Keratinocyte (primary cell): ENCODE results near the gene TTC39B. TPM values are rescaled to one million over a fixed set of nuclear protein-coding genes. Genes with fewer than 3 reads are reported as not detected.

Experiments used
- DNase-seq: peaks from one replicate; pipeline ENCODE4 v3.0.0-alpha.2; 2011; ENCODE audit warnings: low read depth, missing footprints, low spot score
- FAIRE-seq: peaks from 2 replicates; lab custom pipeline; 2011; peaks lifted over from hg19 to GRCh38; lab: Jason Lieb, UNC
- H2AFZ ChIP-seq: 2 replicates; pipeline ENCODE4 v1.6.0; 2012; ENCODE audit warnings: low read length, control low read depth, inconsistent platforms; ENCODE audit not compliant: control insufficient read depth
- H3K27ac ChIP-seq: 2 replicates; pipeline ENCODE4 v1.5.1; 2011; ENCODE audit warnings: low read length; ENCODE audit not compliant: control insufficient read depth, insufficient read depth
- H3K27me3 ChIP-seq: 3 replicates; pipeline ENCODE4 v1.6.0; 2011; ENCODE audit warnings: low read length; ENCODE audit not compliant: control insufficient read depth, insufficient read depth; ENCODE audit errors: extremely low read depth
- H3K36me3 ChIP-seq, 2 experiments: 2 replicates in 1 of 2; 3 replicates in 1 of 2; pipeline ENCODE4 v1.5.1; 2011; ENCODE audit warnings: low read length in 2 of 2, mild to moderate bottlenecking in 1 of 2; ENCODE audit not compliant: control insufficient read depth in 2 of 2, insufficient read depth in 2 of 2; ENCODE audit errors: extremely low read depth in 1 of 2
- H3K4me1 ChIP-seq: 3 replicates; pipeline ENCODE4 v1.5.1; 2011; ENCODE audit warnings: low read length; ENCODE audit not compliant: control insufficient read depth, insufficient read depth; ENCODE audit errors: extremely low read depth
- H3K4me2 ChIP-seq: 3 replicates; pipeline ENCODE4 v1.6.0; 2011; ENCODE audit warnings: low read depth, low read length; ENCODE audit not compliant: control insufficient read depth, insufficient read depth; ENCODE audit errors: extremely low read depth
- H3K4me3 ChIP-seq, 3 experiments: fragments of 200-600 bp in 1 of 3; sonication (generic) in 1 of 3; 2 replicates in 2 of 3; 3 replicates in 1 of 3; pipeline ENCODE4 v1.5.1; 2011 to 2016; ENCODE audit warnings: low read length in 3 of 3, mild to moderate bottlenecking in 3 of 3, control low read depth in 2 of 3, inconsistent platforms in 1 of 3, low read depth in 1 of 3, mixed read lengths in 1 of 3, mixed run types in 1 of 3, moderate library complexity in 1 of 3; ENCODE audit not compliant: control insufficient read depth in 2 of 3, insufficient read depth in 2 of 3; ENCODE audit errors: extremely low read depth in 1 of 3
- H3K79me2 ChIP-seq: 2 replicates; pipeline ENCODE4 v1.6.0; 2012; ENCODE audit warnings: low read length; ENCODE audit not compliant: control insufficient read depth, insufficient read depth
- H3K9ac ChIP-seq: 3 replicates; pipeline ENCODE4 v1.6.0; 2011; ENCODE audit warnings: low read length; ENCODE audit not compliant: control insufficient read depth, insufficient read depth; ENCODE audit errors: extremely low read depth
- H3K9me1 ChIP-seq: 3 replicates; pipeline ENCODE4 v1.6.0; 2011; ENCODE audit warnings: low read length; ENCODE audit not compliant: control insufficient read depth, insufficient read depth; ENCODE audit errors: extremely low read depth
- H3K9me3 ChIP-seq: 2 replicates; pipeline ENCODE4 v1.5.1; 2012; ENCODE audit warnings: low read depth, low read length; ENCODE audit not compliant: control insufficient read depth
- H4K20me1 ChIP-seq: 3 replicates; pipeline ENCODE4 v1.6.0; 2011; ENCODE audit warnings: low read length; ENCODE audit not compliant: control insufficient read depth, insufficient read depth; ENCODE audit errors: extremely low read depth
- CTCF ChIP-seq, 3 experiments: IDR thresholded peaks in 1 of 3; conservative IDR thresholded peaks in 1 of 3; optimal IDR thresholded peaks in 1 of 3; 2 replicates in 2 of 3; 3 replicates in 1 of 3; pipeline versions ENCODE3 to v1.5.1; 2011; ENCODE audit warnings: low read length in 3 of 3, mild to moderate bottlenecking in 3 of 3, moderate library complexity in 2 of 3, control low read depth in 1 of 3, inconsistent platforms in 1 of 3; ENCODE audit not compliant: insufficient read depth in 2 of 3; ENCODE audit errors: extremely low read depth in 1 of 3
- EZH2 ChIP-seq: IDR thresholded peaks from one replicate; pipeline ENCODE4 v1.6.1; 2012; ENCODE audit warnings: inconsistent platforms, mild to moderate bottlenecking, low read length, moderate library complexity
- dilution Hi-C: fragments of 300-500 bp; cut with MboI; formaldehyde crosslinking; loops from one replicate; pipeline ENCODE4 v1.7.0; 2020; ENCODE audit warnings: low sequenced_read_pairs; ENCODE audit not compliant: extremely low pct_ligation_motif_present
- polyA plus RNA-seq, 5 experiments: library from polyadenylated mRNA; depleted of rRNA in 3 of 5; stranded (reverse) in 3 of 5; stranded (forward) in 1 of 5; unstranded in 1 of 5; fragments of >200 nt; gene quantifications; 1 replicate in 1 of 5; 2 replicates in 3 of 5; 3 replicates in 1 of 5; pipeline versions ENCODE4 v1.2.1 to v1.2.3, GENCODE V29; 2011 to 2012; ENCODE audit warnings: missing spikeins in 2 of 5, low read depth in 1 of 5, low replicate concordance in 1 of 5

TTC39B gene
- polyA plus RNA-seq, 1 donor (not counting 4 experiments of a cell fraction or from before 2014, with no cell fraction given): 9.7 TPM

- H3K36me3 ChIP-seq: no peaks in the 10 kb centered on the region
- H3K9me1 ChIP-seq: no peaks in the 10 kb centered on the region
- no peaks in the 10 kb centered on the region for H3K27me3 ChIP-seq
- peak overlapping the region; percentile 32 for H2AFZ ChIP-seq
- peaks cover 15% of the 10 kb centered on the region for H3K4me1 ChIP-seq
- no peak for FAIRE-seq
- no peaks in the 10 kb centered on the region for H3K9me3 ChIP-seq
- no peak overlapping the region for H3K4me3 ChIP-seq
- no peak overlapping the region for H3K4me2 ChIP-seq
- H4K20me1 ChIP-seq: no peaks in the 10 kb centered on the region
- dilution Hi-C loops: no loop called here
- no peak overlapping the region for H3K9ac ChIP-seq
- H3K79me2 ChIP-seq: no peaks in the 10 kb centered on the region
- no peak overlapping the region for H3K27ac ChIP-seq
- no peak for DNase-seq
- no peak for TF ChIP-seq CTCF (optimal IDR thresholded peaks at IDR 0.05 in 1 of 3, IDR thresholded peaks at IDR 0.05 in 1 of 3, conservative IDR thresholded peaks at IDR 0.05 in 1 of 3; ENCODE audit: extremely low read depth in 1 of 3, insufficient read depth in 2 of 3, low read length in 3 of 3)
These were observed 3.3 kb upstream of the TTC39B start for GRCh38 chr9:15310107-15310850.

GRCh38 chr9:15308511-15308910, 1.5 kb upstream of the TTC39B start:
- peak; percentile 90 for FAIRE-seq
- H3K9me1 ChIP-seq: no peaks in the 10 kb centered on the region
- no peaks in the 10 kb centered on the region for H3K9me3 ChIP-seq
- dilution Hi-C loops: no loop called here
- peak; percentile 60 for DNase-seq
- no peaks in the 10 kb centered on the region for H3K36me3 ChIP-seq
- peaks cover 2% of the 10 kb centered on the region for H3K79me2 ChIP-seq
- peak overlapping the region; percentile 14 for H2AFZ ChIP-seq
- no peaks in the 10 kb centered on the region for H3K27me3 ChIP-seq
- H4K20me1 ChIP-seq: no peaks in the 10 kb centered on the region
- TF ChIP-seq EZH2 (no peak), CTCF (optimal IDR thresholded peaks at IDR 0.05 in 1 of 3, IDR thresholded peaks at IDR 0.05 in 1 of 3, conservative IDR thresholded peaks at IDR 0.05 in 1 of 3; ENCODE audit: extremely low read depth in 1 of 3, insufficient read depth in 2 of 3, low read length in 3 of 3) (no peak)
- peak overlapping the region; percentile 80 for H3K27ac ChIP-seq
- no peak overlapping the region for H3K4me3 ChIP-seq
- H3K9ac ChIP-seq: peak overlapping the region; percentile 10
- H3K4me1 ChIP-seq: peaks cover 15% of the 10 kb centered on the region
- peak overlapping the region; percentile 34 for H3K4me2 ChIP-seq
